PC-3 (cell line): ENCODE results near the gene PXMP4. TPM values are rescaled to one million over a fixed set of nuclear protein-coding genes. Genes with fewer than 3 reads are reported as not detected.

Source experiments
- ATAC-seq: fragments of 200-7000 bp; cut with Tn5 transposase; 2 replicates; pipeline ENCODE4 v1.9.1; 2020; ENCODE audit warnings: mild to moderate bottlenecking, moderate library complexity
- BruUV-seq: library from RNA; stranded (reverse); fragments of 400-500 nt; replicated peaks from 2 replicates; lab custom pipeline; 2021; lab: Mats Ljungman, UMichigan
- CTCF ChIA-PET: fragments of 300-600 bp; sonication (Branson Sonifier 250); formaldehyde crosslinking; loops from one replicate; lab custom pipeline; 2022; ENCODE audit warnings: antibody characterized with exemption; lab: Charles Lee
- POLR2A ChIA-PET: fragments of 300-600 bp; sonication (Branson Sonifier 250); formaldehyde crosslinking; loops from one replicate; lab custom pipeline; 2022; ENCODE audit warnings: antibody characterized with exemption; ENCODE audit not compliant: unreplicated experiment; lab: Charles Lee
- DNase-seq: peaks from one replicate; pipeline ENCODE4 v3.0.0-alpha.2; 2015
- H2AFZ ChIP-seq: fragments of 300-600 bp; sonication (generic); 2 replicates; pipeline ENCODE4 v1.6.0; 2016; ENCODE audit warnings: antibody characterized with exemption, low read length
- H3F3A ChIP-seq: fragments of 300-600 bp; sonication (generic); one replicate; pipeline ENCODE4 v1.6.0; 2017; ENCODE audit warnings: antibody characterized with exemption, low read length, control low read depth, mild to moderate bottlenecking; ENCODE audit not compliant: unreplicated experiment
- H3K27ac ChIP-seq: fragments of 300-600 bp; sonication (generic); 2 replicates; pipeline ENCODE4 v1.5.1; 2016; ENCODE audit warnings: mild to moderate bottlenecking, low read length
- H3K27me3 ChIP-seq: fragments of 300-600 bp; sonication (generic); 2 replicates; pipeline ENCODE4 v1.6.1; 2016; ENCODE audit warnings: low read length, mixed read lengths
- H3K36me3 ChIP-seq: fragments of 300-600 bp; sonication (generic); 2 replicates; pipeline ENCODE4 v1.6.1; 2016; ENCODE audit warnings: low read depth, mixed run types, low read length, mixed read lengths
- H3K4me1 ChIP-seq: fragments of 300-600 bp; sonication (generic); 2 replicates; pipeline ENCODE4 v1.5.1; 2016; ENCODE audit warnings: low read length; ENCODE audit not compliant: insufficient read depth
- H3K4me2 ChIP-seq: fragments of 300-600 bp; sonication (generic); 2 replicates; pipeline ENCODE4 v1.6.0; 2016; ENCODE audit warnings: low read length
- H3K4me3 ChIP-seq: fragments of 300-600 bp; sonication (generic); 2 replicates; pipeline ENCODE4 v1.5.1; 2016; ENCODE audit warnings: mild to moderate bottlenecking, low read length, mixed read lengths
- H3K79me2 ChIP-seq: fragments of 300-600 bp; sonication (generic); 2 replicates; pipeline ENCODE4 v1.6.1; 2017; ENCODE audit warnings: low read length, mixed read lengths
- H3K9ac ChIP-seq: fragments of 300-600 bp; sonication (generic); 2 replicates; pipeline ENCODE4 v1.6.0; 2016; ENCODE audit warnings: mild to moderate bottlenecking, low read length
- H3K9me2 ChIP-seq: fragments of 300-600 bp; sonication (generic); replicated peaks from 2 replicates; pipeline ENCODE4 v1.6.1; 2016; ENCODE audit warnings: mixed run types, low read length, mixed read lengths
- H3K9me3 ChIP-seq: fragments of 300-600 bp; sonication (generic); 2 replicates; pipeline ENCODE4 v1.6.1; 2016; ENCODE audit warnings: low read length, mixed read lengths
- H4K20me1 ChIP-seq: fragments of 300-600 bp; sonication (generic); 2 replicates; pipeline ENCODE4 v1.6.1; 2016; ENCODE audit warnings: low read length, mixed read lengths
- EZH2 ChIP-seq: fragments of 300-600 bp; sonication (generic); IDR thresholded peaks from one replicate; pipeline ENCODE4 v1.6.1; 2017; ENCODE audit warnings: antibody characterized with exemption, mild to moderate bottlenecking, low read length; ENCODE audit not compliant: unreplicated experiment
- EZH2phosphoT487 ChIP-seq: fragments of 300-600 bp; sonication (generic); IDR thresholded peaks from 2 replicates; pipeline ENCODE4 v1.6.1; 2018; ENCODE audit warnings: mild to moderate bottlenecking, antibody characterized with exemption, low read length, borderline replicate concordance
- intact Hi-C: fragments of 100-400 bp; cut with micrococcal nuclease; formaldehyde crosslinking; loops from 2 replicates; pipeline ENCODE4 v1.9.0; 2023
- total RNA-seq: library from RNA; depleted of rRNA; stranded (reverse); fragments of >200 nt; gene quantifications from 2 replicates; pipeline ENCODE4 v1.2.3, GENCODE V29; 2014
- TF ChIP-seq, protein P1 (sequence below): fragments of 300-600 bp; sonication (generic); conservative IDR thresholded peaks from 2 replicates; pipeline ENCODE4 v1.5.1; 2017; ENCODE audit warnings: antibody characterized with exemption, low read depth, mild to moderate bottlenecking, low read length

Gene PXMP4
- total RNA-seq, 1 experiment from 2014 or later, result not detected

DNA sequence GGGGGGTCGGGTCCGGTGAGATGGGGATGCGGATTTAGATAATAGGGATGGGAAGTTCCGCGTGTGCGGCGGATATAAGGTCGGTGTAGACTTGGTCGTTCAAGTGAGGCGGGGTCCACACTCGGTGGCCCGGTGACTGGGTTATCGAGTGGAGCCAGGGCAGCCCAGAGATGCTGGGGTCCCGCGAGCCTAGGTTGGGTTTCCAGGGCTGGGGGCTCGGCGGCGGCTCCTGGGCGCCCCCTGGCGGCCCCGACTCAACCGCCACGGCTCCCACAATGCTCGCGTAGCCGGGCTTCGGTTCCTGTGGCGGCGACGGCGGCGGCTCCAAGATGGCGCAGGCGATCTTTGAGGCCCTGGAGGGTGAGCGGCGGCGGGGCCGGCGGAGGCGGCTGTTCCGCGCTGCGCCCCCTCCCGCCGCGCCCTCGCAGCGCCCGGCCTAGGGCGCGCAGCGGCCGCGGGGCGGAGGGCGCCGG, 11.6 kb upstream of the PXMP4 start, which contains the start of gene ZNF341:
Gene ZNF341 (plus strand): TSS at position 304 of the 473 bp plus-strand sequence. CDS start 26 bp downstream, at position 330.
- TF ChIP-seq EZH2phosphoT487 (no peak), EZH2 (no peak)
- TF ChIP-seq, protein P1, sequence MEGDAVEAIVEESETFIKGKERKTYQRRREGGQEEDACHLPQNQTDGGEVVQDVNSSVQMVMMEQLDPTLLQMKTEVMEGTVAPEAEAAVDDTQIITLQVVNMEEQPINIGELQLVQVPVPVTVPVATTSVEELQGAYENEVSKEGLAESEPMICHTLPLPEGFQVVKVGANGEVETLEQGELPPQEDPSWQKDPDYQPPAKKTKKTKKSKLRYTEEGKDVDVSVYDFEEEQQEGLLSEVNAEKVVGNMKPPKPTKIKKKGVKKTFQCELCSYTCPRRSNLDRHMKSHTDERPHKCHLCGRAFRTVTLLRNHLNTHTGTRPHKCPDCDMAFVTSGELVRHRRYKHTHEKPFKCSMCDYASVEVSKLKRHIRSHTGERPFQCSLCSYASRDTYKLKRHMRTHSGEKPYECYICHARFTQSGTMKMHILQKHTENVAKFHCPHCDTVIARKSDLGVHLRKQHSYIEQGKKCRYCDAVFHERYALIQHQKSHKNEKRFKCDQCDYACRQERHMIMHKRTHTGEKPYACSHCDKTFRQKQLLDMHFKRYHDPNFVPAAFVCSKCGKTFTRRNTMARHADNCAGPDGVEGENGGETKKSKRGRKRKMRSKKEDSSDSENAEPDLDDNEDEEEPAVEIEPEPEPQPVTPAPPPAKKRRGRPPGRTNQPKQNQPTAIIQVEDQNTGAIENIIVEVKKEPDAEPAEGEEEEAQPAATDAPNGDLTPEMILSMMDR, result peak; percentile 79
- POLR2A ChIA-PET, result no interaction called here
- intact Hi-C loops, result loop anchor here (1.0 to 5.0 kb wide), 5 partner anchors 56 to 381 kb away; partner anchors contain the start of genes CHMP4B, EIF2S2 and NECAB3
- peak within 1 kb of the TSS; percentile 73 for H3K4me3 ChIP-seq
- no peaks in the 10 kb centered on the region for H3K27me3 ChIP-seq
- no peaks in the 10 kb centered on the region for H4K20me1 ChIP-seq
- H3K9ac ChIP-seq, result peak within 1 kb of the TSS; percentile 75
- no peaks in the 10 kb centered on the region for H3F3A ChIP-seq
- CTCF ChIA-PET, result interaction anchor here (1.3 kb wide), 1 partner anchor 58 kb away, joined by 4 read pairs; no protein-coding TSS in a partner anchor
- H3K9me2 ChIP-seq, result no peaks in the 10 kb centered on the region
- peaks cover 17% of the 10 kb centered on the region for H3K4me1 ChIP-seq
- DNase-seq (peak; percentile 84), ATAC-seq (peak; percentile 77)
- H3K27ac ChIP-seq, result peak within 1 kb of the TSS; percentile 53
- H3K36me3 ChIP-seq, result peaks cover 7% of the 10 kb centered on the region
- H3K4me2 ChIP-seq, result peak within 1 kb of the TSS; percentile 91
- peaks cover 9% of the 10 kb centered on the region for H3K9me3 ChIP-seq
- peak within 1 kb of the TSS; percentile 75 for H2AFZ ChIP-seq
- no TSS peak for BruUV-seq
- H3K79me2 ChIP-seq, result 0 out of 2 replicates have a peak, but pooled peaks cover 3% of the 10 kb centered on the region

DNA sequence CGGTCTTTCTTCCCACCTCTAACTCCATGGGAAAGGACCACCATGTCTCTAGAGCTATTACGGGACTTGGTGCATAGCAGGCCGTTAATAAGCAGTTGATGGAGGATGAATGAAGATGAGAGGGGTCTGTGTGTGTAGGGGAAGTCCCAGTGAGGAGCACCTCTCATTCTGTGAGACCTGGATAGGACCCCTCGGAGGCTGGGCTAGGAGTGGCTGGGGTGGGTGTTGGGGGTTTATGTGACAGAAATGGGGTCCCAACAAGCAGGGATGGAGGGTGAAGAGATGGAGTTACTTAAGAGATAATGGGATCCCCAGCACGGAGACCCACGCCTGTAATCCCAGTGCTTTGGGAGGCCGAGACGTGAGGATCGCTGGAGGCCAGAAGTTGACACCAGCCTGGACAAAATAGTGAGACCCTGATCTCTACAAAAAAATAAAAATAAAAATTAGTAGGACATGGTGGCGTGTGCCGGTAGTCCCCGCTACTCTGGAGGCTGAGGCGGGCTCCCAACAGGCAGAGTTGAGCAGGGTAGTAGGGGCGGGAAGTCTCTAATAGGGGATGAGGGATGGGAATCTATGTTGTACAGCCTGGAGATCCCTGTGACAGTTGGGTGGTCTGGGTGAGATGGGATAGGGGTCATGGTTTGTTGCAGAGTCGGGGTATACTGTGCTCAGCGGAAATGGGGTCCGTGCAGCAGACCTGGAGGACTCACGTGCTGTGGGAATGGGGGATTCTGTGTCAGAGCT, 11.0 kb upstream of the PXMP4 start:
- intact Hi-C loops, result loop anchor here (5.0 kb wide), 3 partner anchors 56 to 381 kb away; partner anchors contain the start of genes EIF2S2 and NECAB3
- Histone ChIP-seq H4K20me1 (no peaks in the 10 kb centered on the region), H3K4me2 (peak overlapping the region; percentile 68), H3K36me3 (0 out of 2 replicates have a peak, but pooled peaks cover under 1% of the 10 kb centered on the region), H3K27ac (no peak overlapping the region), H3K4me1 (peaks cover 17% of the 10 kb centered on the region), H3K27me3 (no peaks in the 10 kb centered on the region), H3K9me2 (no peaks in the 10 kb centered on the region), H3F3A (no peaks in the 10 kb centered on the region), H3K79me2 (no peaks in the 10 kb centered on the region), H3K4me3 (peak overlapping the region; percentile 59), H2AFZ (peak overlapping the region; percentile 75), H3K9me3 (peaks cover 3% of the 10 kb centered on the region; the same call in 1 of the 2 replicates), H3K9ac (peak overlapping the region; percentile 14; the same call in 1 of the 2 replicates)
- TF ChIP-seq, protein P1, result no peak
- no peak for TF ChIP-seq EZH2
- TF ChIP-seq EZH2phosphoT487, result no peak
- POLR2A ChIA-PET, result no interaction called here
- ATAC-seq (no peak), DNase-seq (no peak)
- BruUV-seq, result TSS peak; percentile 69
- CTCF ChIA-PET, result no interaction called here
